T-helper 2 cell treated with Interferon-gamma antibody and Interleukin-4, amounts not matched to agents 5 μg/mL and 100 μg/mL, for 36 hours (primary cell): ENCODE data around the gene LCN15.
"Not testable (repeated sequence)": the region's sequence is repeated elsewhere in the genome, so short reads cannot be mapped to it uniquely, and the experiment has no call there.

Source experiments
- DNase-seq: peaks from one replicate; pipeline ENCODE4 v3.0.0; 2021; ENCODE audit warnings: low spot score
- H3K27ac Mint-ChIP-seq: one replicate; pipeline ENCODE4 v1.8.0; 2021; ENCODE audit warnings: mild to moderate bottlenecking, mixed read lengths
- H3K27me3 Mint-ChIP-seq: one replicate; pipeline ENCODE4 v1.8.0; 2021; ENCODE audit warnings: low read depth, mixed read lengths
- H3K36me3 Mint-ChIP-seq: one replicate; pipeline ENCODE4 v1.8.0; 2021; ENCODE audit warnings: low read depth, mixed read lengths
- H3K4me1 Mint-ChIP-seq: one replicate; pipeline ENCODE4 v1.8.0; 2021; ENCODE audit warnings: low read depth, mixed read lengths
- H3K4me3 Mint-ChIP-seq: one replicate; pipeline ENCODE4 v1.8.0; 2022; ENCODE audit warnings: mild to moderate bottlenecking, moderate library complexity, mixed read lengths
- H3K9me3 Mint-ChIP-seq: one replicate; pipeline ENCODE4 v1.8.0; 2021; ENCODE audit warnings: mixed read lengths

LCN15 gene

GRCh38 chr9:136799854-136800657, 35.7 kb upstream of the LCN15 start:
- peak; percentile 54 for DNase-seq
- no peaks in the 10 kb centered on the region for H3K9me3 Mint-ChIP-seq
- peak overlapping the region; percentile 82 for H3K4me3 Mint-ChIP-seq
- peak overlapping the region; percentile 47 for H3K27ac Mint-ChIP-seq
- peaks cover 30% of the 10 kb centered on the region for H3K27me3 Mint-ChIP-seq
- peaks cover 16% of the 10 kb centered on the region for H3K4me1 Mint-ChIP-seq
- peaks cover 3% of the 10 kb centered on the region for H3K36me3 Mint-ChIP-seq

GRCh38 chr9:136799079-136799853, 34.9 kb upstream of the LCN15 start:
- Mint-ChIP-seq H3K4me1 (peaks cover 16% of the 10 kb centered on the region), H3K9me3 (no peaks in the 10 kb centered on the region), H3K4me3 (peak overlapping the region; percentile 55), H3K36me3 (peaks cover 3% of the 10 kb centered on the region), H3K27ac (no peak overlapping the region), H3K27me3 (peaks cover 30% of the 10 kb centered on the region)
- DNase-seq: no peak

DNA sequence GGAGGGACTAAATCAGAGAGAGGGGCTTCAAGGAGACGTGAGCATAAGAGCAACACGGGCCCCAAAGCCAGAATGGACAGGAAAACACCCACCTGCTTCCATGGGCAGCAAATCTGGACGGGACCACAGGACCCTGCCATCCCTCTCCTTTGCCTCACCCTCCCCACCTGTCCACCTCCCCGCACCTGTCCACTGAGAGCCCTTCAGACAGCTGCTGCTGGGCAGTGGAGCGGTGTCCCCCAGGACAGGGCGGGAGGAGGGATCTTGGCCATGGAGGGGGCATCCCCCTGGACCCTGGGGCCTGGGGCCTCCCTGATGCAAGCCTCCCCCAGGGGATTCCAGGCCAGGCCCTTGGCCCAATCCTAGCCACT, 34.4 kb upstream of the LCN15 start:
- Mint-ChIP-seq H3K4me1 (peaks cover 16% of the 10 kb centered on the region), H3K27ac (no peak overlapping the region), H3K36me3 (no peaks in the 10 kb centered on the region), H3K4me3 (no peak overlapping the region), H3K9me3 (no peaks in the 10 kb centered on the region), H3K27me3 (peaks cover 30% of the 10 kb centered on the region)
- no peak for DNase-seq

GRCh38 chr9:136796775-136797347, 32.5 kb upstream of the LCN15 start:
- not testable (repeated sequence) for H3K27ac Mint-ChIP-seq, DNase-seq, H3K36me3 Mint-ChIP-seq, H3K4me3 Mint-ChIP-seq, H3K9me3 Mint-ChIP-seq
- Mint-ChIP-seq H3K27me3 (peaks cover 30% of the 10 kb centered on the region), H3K4me1 (peaks cover 22% of the 10 kb centered on the region)

DNA sequence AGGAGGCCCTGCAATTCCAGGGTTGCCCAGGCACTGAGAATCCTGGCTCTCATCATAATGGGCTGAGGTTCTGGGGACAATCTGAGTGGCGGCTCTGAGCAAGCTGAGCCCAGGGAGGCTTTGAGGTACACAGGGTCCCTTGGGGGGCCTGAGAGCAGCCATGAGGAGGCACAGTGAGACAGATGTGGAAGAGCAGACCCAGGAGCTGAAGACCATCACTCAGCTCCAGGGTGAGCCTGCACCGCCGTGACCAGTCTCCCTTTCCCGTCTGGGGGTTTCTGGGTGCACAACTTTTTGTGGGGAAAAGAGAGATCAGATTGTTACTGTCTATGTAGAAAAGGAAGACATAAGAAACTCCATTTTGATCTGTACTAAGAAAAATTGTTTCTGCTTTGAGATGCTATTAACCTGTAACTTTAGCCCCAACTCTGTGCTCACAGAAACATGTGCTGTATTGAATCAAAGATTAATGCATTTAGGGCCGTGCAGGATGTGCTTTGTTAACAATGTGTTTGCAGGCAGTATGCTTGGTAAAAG, 32.0 kb upstream of the LCN15 start, which contains the start of gene CCDC183:
TSS of gene CCDC183 (plus strand) at position 101 of the 537 bp plus-strand sequence. CDS start at position 161, 60 bp downstream.
- peaks cover 28% of the 10 kb centered on the region for H3K27me3 Mint-ChIP-seq
- H3K36me3 Mint-ChIP-seq: peaks cover 3% of the 10 kb centered on the region
- no peak for DNase-seq
- H3K4me1 Mint-ChIP-seq: peaks cover 20% of the 10 kb centered on the region
- no peaks in the 10 kb centered on the region for H3K9me3 Mint-ChIP-seq
- H3K4me3 Mint-ChIP-seq: no peak within 1 kb of the TSS
- H3K27ac Mint-ChIP-seq: no peak within 1 kb of the TSS

DNA sequence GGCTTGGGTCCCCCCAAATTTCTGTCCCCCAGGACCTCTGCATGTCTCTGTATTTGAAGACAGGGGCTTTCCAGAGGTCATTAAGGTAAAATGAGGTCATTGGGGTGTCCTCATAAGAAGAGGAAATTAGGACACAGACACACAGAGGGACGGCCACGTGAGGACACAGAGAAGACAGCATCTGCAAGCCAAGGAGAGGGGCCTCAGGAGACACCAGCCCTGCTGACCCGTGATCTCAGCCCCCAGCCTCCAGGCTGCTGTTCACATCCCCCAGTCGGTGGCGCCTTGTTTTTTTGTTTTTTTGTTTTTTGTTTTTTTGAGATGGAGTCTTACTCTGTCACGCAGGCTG, 30.7 kb upstream of the LCN15 start:
- no peak for DNase-seq
- Mint-ChIP-seq H3K4me3 (no peak overlapping the region), H3K27me3 (peaks cover 20% of the 10 kb centered on the region), H3K4me1 (peaks cover 14% of the 10 kb centered on the region), H3K36me3 (peaks cover 3% of the 10 kb centered on the region), H3K9me3 (no peaks in the 10 kb centered on the region), H3K27ac (no peak overlapping the region)

DNA sequence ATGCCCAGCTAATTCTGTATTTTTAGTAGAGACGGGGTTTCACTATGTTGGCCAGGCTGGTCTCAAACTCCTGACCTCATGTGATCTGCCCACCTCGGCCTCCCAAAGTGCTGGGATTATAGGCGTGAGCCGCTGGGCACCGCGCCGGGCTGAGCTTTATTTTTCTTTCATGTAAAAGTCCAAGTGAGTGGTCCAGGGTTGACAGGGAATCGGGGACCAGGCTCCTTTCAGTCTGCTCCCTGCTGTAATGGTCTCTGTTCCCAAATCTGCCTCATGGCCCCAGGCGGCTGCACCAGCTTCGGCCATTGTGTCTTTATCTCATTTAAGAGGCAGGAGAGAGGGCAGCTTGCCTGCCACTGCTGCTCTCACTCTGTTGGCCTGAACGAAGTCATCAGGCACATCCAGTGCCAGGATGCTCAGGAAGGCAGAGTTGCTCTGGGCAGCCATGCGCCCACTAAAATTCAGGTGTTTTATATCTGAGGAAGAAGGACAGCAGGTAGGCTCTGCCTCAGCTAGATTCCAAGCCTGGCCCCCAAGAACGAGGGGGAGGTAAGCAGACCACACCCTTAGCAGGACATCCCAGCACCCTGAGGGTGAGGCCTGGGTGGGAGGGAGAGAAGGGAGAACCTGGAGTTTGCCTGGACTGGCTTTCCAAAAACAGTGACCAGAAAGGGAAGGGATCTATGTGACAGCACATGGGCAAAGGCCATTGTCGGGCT, 30.1 kb upstream of the LCN15 start:
- DNase-seq: no peak
- H3K27me3 Mint-ChIP-seq: peaks cover 20% of the 10 kb centered on the region
- H3K4me1 Mint-ChIP-seq: peaks cover 14% of the 10 kb centered on the region
- H3K4me3 Mint-ChIP-seq: no peak overlapping the region
- H3K36me3 Mint-ChIP-seq: peaks cover 3% of the 10 kb centered on the region
- H3K9me3 Mint-ChIP-seq: no peaks in the 10 kb centered on the region
- H3K27ac Mint-ChIP-seq: no peak overlapping the region

- Mint-ChIP-seq H3K36me3 (peaks cover 3% of the 10 kb centered on the region), H3K27ac (no peak overlapping the region), H3K4me1 (peaks cover 20% of the 10 kb centered on the region), H3K4me3 (no peak overlapping the region), H3K27me3 (peaks cover 18% of the 10 kb centered on the region), H3K9me3 (no peaks in the 10 kb centered on the region)
- no peak for DNase-seq
Measured at GRCh38 chr9:136793086-136793946, 29.0 kb upstream of the LCN15 start.

DNA sequence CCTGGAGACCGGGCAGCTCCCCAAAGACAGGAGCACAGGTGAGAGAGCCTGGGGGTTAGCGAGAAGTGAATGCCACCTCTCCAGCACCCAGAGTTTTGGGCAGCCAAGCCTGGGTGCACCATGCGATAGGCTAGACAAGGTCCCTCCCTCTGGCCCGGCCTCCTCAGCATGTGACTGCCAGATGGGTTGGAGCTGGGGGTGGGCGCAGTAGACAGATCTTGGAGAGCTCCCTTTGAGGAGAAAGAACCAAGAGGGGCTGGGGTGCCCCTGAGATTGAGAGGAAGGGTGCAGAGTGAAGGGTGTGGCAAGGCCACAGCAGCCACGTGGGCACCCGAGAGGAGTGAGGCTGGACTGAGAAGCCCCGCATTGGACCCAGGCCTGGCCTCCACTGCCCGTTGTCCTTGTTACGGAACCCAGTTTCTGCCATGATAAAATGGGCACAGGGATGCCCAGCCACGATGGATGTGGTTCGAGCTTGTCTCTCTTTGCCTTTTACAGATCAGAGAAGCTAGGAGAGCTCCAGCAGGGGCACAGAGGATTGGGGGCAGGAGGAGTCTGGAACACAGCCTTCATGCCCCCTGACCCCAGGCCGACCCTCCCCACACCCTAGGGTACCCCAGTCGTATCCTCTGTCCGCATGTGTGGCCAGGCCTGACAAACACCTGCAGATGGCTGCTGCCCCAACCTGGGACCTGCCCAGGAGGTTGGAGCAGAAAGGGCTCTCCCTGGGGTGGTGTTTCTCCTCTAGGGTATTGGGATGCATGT, 28.2 kb upstream of the LCN15 start:
- peaks cover 3% of the 10 kb centered on the region for H3K36me3 Mint-ChIP-seq
- peaks cover 15% of the 10 kb centered on the region for H3K27me3 Mint-ChIP-seq
- peaks cover 27% of the 10 kb centered on the region for H3K4me1 Mint-ChIP-seq
- peak overlapping the region; percentile 86 for H3K27ac Mint-ChIP-seq
- no peaks in the 10 kb centered on the region for H3K9me3 Mint-ChIP-seq
- no peak for DNase-seq
- peak overlapping the region; percentile 82 for H3K4me3 Mint-ChIP-seq

GRCh38 chr9:136791516-136792276, 27.4 kb upstream of the LCN15 start:
- H3K4me3 Mint-ChIP-seq: peak overlapping the region; percentile 82
- H3K4me1 Mint-ChIP-seq: peaks cover 28% of the 10 kb centered on the region
- DNase-seq: peak; percentile 51
- H3K9me3 Mint-ChIP-seq: no peaks in the 10 kb centered on the region
- H3K27ac Mint-ChIP-seq: peak overlapping the region; percentile 86
- peaks cover 3% of the 10 kb centered on the region for H3K36me3 Mint-ChIP-seq
- peaks cover 7% of the 10 kb centered on the region for H3K27me3 Mint-ChIP-seq

GRCh38 chr9:136790640-136791515, 26.6 kb upstream of the LCN15 start, which contains the start of gene TMEM141:
Gene TMEM141, plus strand, starts transcription at chr9:136791344. Its CDS starts 27 bp downstream, at chr9:136791371.
- DNase-seq: peak; percentile 100
- peaks cover 3% of the 10 kb centered on the region for H3K36me3 Mint-ChIP-seq
- H3K27me3 Mint-ChIP-seq: no peaks in the 10 kb centered on the region
- H3K9me3 Mint-ChIP-seq: no peaks in the 10 kb centered on the region
- peaks cover 23% of the 10 kb centered on the region for H3K4me1 Mint-ChIP-seq
- peak within 1 kb of the TSS; percentile 82 for H3K4me3 Mint-ChIP-seq
- H3K27ac Mint-ChIP-seq: peak within 1 kb of the TSS; percentile 86
